ENCODE measurements around the gene ASIC5.

GRCh38 chr4:155891058-155891457 lies 25.0 kb upstream of the ASIC5 start:
- TF ChIP-seq POLR2A (IDR thresholded peaks at IDR 0.05) (no peak), CTCF (IDR thresholded peaks at IDR 0.05) (no peak)
